HTR-8/SVneo (cell line): ENCODE data around the gene HTT.
"Not testable (repeated sequence)": the region's sequence is repeated elsewhere in the genome, so short reads cannot be mapped to it uniquely, and the experiment has no call there.

Experiments used
- DNase-seq: peaks from one replicate; pipeline ENCODE4 v3.0.0; 2011; ENCODE audit warnings: low spot score, mixed read lengths; ENCODE audit not compliant: insufficient read length
- FAIRE-seq: peaks from 2 replicates; lab custom pipeline; 2011; peaks lifted over from hg19 to GRCh38; lab: Jason Lieb, UNC

The HTT gene

DNA sequence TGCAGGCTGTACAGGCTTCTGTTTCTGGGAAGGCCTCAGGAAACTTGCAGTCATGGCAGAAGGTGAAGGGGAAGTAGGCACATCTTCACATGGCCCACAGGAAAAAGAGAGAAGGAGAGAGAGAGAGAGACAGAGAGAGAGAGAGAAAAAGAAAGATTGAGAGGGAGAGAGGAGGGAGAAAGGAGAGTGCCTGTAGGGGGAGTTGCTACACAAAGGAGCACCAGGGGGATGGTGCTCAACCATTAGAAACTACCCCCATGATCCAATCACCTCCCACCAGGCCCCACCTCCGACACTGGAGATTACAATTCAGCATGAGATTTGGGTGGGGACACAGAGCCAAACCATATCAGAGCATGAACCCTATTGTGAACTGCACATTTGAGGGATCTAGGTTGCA is 76.8 kb downstream of the HTT start:
- not testable (repeated sequence) for FAIRE-seq

GRCh38 chr4:3157366-3157765 is 82.9 kb downstream of the HTT start:
- no peak for FAIRE-seq

More for the DNA sequence above, 76.8 kb downstream of the HTT start:
- DNase-seq, result not testable (repeated sequence)

GRCh38 chr4:3158841-3159240 is 84.4 kb downstream of the HTT start:
- DNase-seq, result no peak
- FAIRE-seq, result no peak

More at GRCh38 chr4:3157366-3157765, 82.9 kb downstream of the HTT start:
- DNase-seq, result no peak

DNA sequence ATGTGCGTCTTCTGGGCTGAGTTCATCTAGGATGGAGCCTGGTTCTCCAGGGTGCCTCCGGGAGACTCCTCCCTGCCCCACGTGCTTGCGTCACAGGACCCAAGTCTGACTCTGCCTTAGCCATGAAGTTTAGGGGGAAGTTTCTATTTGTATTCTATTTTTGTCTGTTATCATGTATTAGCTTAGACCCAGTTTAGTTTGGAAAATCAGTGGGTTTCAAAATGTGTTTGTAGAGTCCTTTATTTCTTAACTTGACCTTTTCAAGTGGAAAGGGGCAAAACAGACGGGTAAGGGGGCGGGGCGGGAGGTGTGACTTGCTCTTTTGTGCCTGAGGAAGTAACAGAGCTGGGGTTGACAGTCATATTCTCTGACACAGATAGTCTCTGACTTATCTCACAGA is 86.0 kb downstream of the HTT start:
- FAIRE-seq (no peak), DNase-seq (no peak)

DNA sequence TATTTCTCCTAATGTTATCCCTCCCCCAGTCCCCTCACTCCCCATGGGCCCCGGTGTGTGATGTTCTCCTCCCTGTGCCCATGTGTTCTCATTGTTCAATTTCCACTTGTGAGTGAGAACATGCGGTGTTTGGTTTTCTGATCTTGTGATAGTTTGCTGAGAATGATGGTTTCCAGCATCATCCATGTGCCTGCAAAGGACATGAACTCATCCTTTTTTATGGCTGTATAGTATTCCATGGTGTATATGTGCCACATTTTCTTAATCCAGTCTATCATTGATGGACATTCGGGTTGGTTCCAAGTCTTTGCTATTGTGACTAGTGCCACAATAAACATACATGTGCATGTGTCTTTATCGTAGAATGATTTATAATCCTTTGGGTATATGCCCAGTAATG is 86.6 kb downstream of the HTT start:
- DNase-seq, FAIRE-seq: not testable (repeated sequence)

GRCh38 chr4:3166434-3166833 is 92.0 kb downstream of the HTT start:
- FAIRE-seq, DNase-seq: not testable (repeated sequence)

DNA sequence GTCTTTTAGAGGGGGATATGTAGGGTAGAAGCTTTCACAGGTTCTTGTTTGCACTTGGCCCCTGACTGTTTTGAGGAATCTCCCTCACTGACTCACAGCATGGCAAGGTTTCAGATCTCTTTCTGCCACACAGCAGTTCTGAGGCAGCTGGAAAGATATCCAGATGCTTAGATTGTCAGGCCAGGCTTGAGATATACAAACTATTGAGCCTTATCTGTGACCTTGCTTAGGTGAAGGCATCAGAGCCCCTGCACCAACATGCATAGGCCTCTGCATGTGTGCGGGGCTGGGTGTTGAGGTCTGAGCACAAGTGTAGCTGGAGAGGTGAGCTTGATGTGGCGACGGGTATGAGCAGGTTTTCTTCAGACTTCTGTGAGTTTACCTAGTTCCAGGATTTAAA is 93.5 kb downstream of the HTT start:
- FAIRE-seq (no peak), DNase-seq (no peak)

GRCh38 chr4:3174371-3175338 is 100.2 kb downstream of the HTT start:
- FAIRE-seq, result no peak
- no peak for DNase-seq

- DNase-seq (no peak), FAIRE-seq (no peak)
Measured at GRCh38 chr4:3176367-3177229, 102.1 kb downstream of the HTT start.

DNA sequence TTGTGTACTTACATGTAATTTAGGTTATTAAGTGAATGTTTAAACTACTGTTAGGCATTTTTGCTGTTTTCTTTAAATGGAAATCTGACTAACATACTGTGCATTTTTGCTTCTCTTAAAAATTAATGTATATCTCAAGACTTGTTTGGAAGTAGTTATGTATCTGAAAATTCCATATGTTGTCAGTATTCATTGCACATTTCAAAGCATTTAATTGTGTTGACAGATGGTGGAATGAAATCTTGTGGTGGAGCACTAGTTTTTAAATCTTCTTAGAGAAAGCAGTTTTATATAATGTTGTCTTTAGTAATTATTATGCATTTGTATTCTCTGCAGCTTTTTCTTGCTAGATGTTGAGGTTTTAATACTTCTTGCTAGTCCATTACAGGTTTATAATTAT is 102.9 kb downstream of the HTT start:
- no peak for FAIRE-seq
- DNase-seq, result no peak

- no peak for DNase-seq
- FAIRE-seq, result no peak
Measured at GRCh38 chr4:3177905-3178304, 103.4 kb downstream of the HTT start.

DNA sequence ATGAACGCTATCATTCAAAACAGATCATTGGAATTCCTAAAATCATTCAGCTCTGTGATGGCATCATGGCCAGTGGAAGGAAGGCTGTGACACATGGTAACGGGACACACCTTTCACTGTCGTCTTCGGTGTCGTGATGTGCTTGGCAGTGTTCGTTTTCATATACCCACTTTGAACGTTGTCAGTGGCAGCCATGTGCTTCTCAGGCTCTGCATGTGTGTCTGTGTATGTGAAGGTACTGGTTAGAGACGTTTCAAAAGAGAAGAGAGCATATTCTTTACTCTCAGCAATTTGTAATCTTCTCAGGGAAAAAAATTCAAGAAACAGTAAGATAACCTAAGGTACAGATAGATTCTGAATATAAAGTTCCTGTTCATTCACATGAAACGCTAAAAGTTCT is 103.9 kb downstream of the HTT start:
- FAIRE-seq, result no peak
- DNase-seq, result no peak

- FAIRE-seq, result no peak
- no peak for DNase-seq
Measured at GRCh38 chr4:3179126-3179706, 104.7 kb downstream of the HTT start.

- DNase-seq, result no peak
- no peak for FAIRE-seq
Measured at GRCh38 chr4:3183008-3183407, 108.5 kb downstream of the HTT start.

DNA sequence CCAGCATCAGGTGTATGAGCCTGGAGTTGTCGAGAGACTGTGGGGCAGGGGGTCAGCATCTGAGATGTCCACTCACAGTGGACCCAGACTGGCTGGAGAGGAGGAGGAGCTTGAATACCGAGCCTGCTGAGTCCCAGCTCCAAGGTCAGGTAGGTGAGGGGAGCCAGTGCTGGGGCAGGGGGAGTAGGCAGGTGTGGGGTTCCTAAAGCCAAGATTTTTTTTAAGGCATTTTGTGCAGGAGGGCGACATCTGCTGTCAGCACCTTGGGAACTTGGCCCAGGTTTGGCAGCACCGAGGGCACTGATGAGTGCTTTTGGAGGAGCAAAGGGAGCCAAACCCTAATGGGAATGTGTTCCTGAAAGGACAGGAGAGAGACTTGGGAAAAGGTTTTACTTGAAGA is 110.2 kb downstream of the HTT start:
- DNase-seq, result no peak
- FAIRE-seq, result no peak

DNA sequence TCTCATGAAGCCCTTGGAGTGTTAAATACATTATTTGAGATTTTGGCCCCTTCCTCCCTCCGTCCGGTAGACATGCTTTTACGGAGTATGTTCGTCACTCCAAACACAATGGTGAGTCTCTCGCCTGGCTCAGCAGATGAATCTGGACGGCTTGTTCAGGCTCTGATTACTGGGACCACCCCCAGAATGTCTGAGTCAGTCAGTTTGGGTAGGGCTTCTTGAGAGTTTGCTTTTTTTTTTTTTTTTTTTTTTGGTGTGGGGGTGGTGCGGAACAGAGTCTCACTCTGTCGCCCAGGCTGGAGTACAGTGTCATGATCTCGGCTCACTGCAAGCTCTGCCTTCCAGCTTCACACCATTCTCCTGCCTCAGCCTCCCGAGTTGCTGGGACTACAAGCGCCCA is 112.1 kb downstream of the HTT start:
- no peak for FAIRE-seq
- no peak for DNase-seq

DNA sequence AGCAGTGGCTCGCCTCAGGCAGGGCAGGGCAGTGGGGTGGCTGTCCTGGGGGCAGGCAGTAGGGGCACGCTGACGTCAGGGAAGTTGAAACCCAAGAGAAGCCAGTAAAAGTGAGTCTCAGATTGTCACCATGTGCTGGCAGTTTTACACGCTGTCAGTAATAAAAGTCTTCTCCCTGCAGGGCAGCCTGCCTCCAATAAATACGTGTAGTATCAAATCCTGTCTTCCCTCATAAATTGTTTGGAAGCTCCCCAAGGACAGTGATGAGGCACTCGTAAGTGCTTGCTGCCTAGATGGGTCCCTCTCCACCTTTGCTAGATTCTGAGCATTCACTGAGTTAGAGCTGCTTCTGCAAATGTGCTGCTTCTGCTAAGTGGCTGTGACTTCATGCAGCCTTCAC is 113.6 kb downstream of the HTT start:
- FAIRE-seq, result no peak
- DNase-seq, result no peak

GRCh38 chr4:3189459-3189858 is 115.0 kb downstream of the HTT start:
- DNase-seq, result no peak
- no peak for FAIRE-seq

DNA sequence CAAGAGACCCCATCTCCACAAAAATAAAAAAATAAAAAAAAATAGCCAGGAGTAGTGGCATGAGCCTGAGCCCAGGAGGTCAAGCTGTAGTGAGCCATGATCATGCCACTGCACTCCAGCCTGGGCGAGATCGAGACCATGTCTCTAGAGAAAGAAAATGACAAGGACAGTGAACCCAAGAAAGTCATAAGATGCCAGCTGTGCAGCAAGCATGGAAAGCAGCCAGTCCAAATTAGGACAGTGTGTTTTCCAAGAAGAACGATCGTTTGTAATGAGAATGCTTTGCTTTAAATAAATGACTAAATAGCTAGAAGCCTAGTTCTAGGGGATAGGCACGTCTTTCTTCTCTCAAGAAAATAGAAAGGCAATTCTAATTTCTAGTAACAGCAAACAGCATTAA is 116.1 kb downstream of the HTT start:
- FAIRE-seq (no peak), DNase-seq (no peak)

- no peak for DNase-seq
- FAIRE-seq, result no peak
Measured at GRCh38 chr4:3192188-3192587, 117.7 kb downstream of the HTT start.

DNA sequence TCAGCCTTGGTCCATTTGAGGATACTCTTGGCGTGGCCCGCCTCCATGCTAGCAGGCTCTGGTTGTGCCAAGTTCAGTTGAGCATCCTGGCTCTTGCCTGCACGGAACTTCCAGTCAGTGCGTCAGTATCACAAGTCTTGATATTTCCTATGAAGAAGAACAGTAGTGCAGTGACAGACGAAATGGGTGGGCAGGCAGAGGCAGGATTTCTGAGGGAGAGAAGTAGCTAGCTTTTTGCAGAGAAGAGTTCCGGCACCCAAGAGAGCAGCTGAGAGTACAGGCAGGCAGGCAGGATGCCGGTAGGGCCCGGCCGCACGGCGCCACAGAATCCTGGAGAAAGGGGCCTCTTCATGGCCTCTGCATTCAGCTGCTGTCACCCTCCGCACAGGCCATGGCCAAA is 118.3 kb downstream of the HTT start:
- FAIRE-seq (no peak), DNase-seq (no peak)
